ENCODE results near the gene GLRA2.

The GLRA2 gene

GRCh38 chrX:14529290-14529989 lies at the start of gene GLRA2:
Gene GLRA2 (plus strand): TSS chrX:14529536. CDS start chrX:14530058, 522 bp downstream.
- peak within 1 kb of the TSS; percentile 34 for H3K4me3 ChIP-seq (ENCODE audit: control insufficient read depth, low read depth, low read length)
- no peak for DNase-seq (ENCODE audit: low read depth)
- TF ChIP-seq CTCF (IDR thresholded peaks at IDR 0.05; ENCODE audit: control insufficient read depth, insufficient read depth, low read depth, low read length, missing control alignments) = no peak

GRCh38 chrX:14489437-14489836 lies 39.9 kb upstream of the GLRA2 start:
- DNase-seq (ENCODE audit: low read depth) = no peak
- no peak for TF ChIP-seq CTCF (IDR thresholded peaks at IDR 0.05; ENCODE audit: control insufficient read depth, insufficient read depth, low read depth, low read length, missing control alignments)
- H3K4me3 ChIP-seq (ENCODE audit: control insufficient read depth, low read depth, low read length) = no peak overlapping the region

GRCh38 chrX:14491689-14492088 lies 37.6 kb upstream of the GLRA2 start:
- no peak for DNase-seq (ENCODE audit: low read depth)
- no peak for TF ChIP-seq CTCF (IDR thresholded peaks at IDR 0.05; ENCODE audit: control insufficient read depth, insufficient read depth, low read depth, low read length, missing control alignments)
- no peak overlapping the region for H3K4me3 ChIP-seq (ENCODE audit: control insufficient read depth, low read depth, low read length)

GRCh38 chrX:14496674-14497073 lies 32.7 kb upstream of the GLRA2 start:
- H3K4me3 ChIP-seq (ENCODE audit: control insufficient read depth, low read depth, low read length) = no peak overlapping the region
- no peak for DNase-seq (ENCODE audit: low read depth)
- no peak for TF ChIP-seq CTCF (IDR thresholded peaks at IDR 0.05; ENCODE audit: control insufficient read depth, insufficient read depth, low read depth, low read length, missing control alignments)

- peak overlapping the region; percentile 15; the same call in 1 of the 2 replicates for H3K4me3 ChIP-seq (ENCODE audit: control insufficient read depth, low read depth, low read length)
- TF ChIP-seq CTCF (IDR thresholded peaks at IDR 0.05; ENCODE audit: control insufficient read depth, insufficient read depth, low read depth, low read length, missing control alignments) = no peak
- DNase-seq (ENCODE audit: low read depth) = no peak
Measured at GRCh38 chrX:14497184-14497666, 32.1 kb upstream of the GLRA2 start.

- no peak overlapping the region for H3K4me3 ChIP-seq (ENCODE audit: control insufficient read depth, low read depth, low read length)
- TF ChIP-seq CTCF (IDR thresholded peaks at IDR 0.05; ENCODE audit: control insufficient read depth, insufficient read depth, low read depth, low read length, missing control alignments) = no peak
- DNase-seq (ENCODE audit: low read depth) = no peak
Measured at GRCh38 chrX:14501327-14501726, 28.0 kb upstream of the GLRA2 start.

All from AG09309 (cell line).